ENCODE data around the gene AGAP3.

Gene AGAP3

GRCh38 chr7:151110236-151110940 is 24.1 kb downstream of the AGAP3 start:
- Histone ChIP-seq H3K4me1 (ENCODE audit: low read length) (no peaks in the 10 kb centered on the region), H3K4me3 (ENCODE audit: low read length) (no peak overlapping the region), H3K4me2 (ENCODE audit: low read length) (no peak overlapping the region), H3K27ac (ENCODE audit: low read length) (no peak overlapping the region), H4K20me1 (ENCODE audit: insufficient read depth, low read length) (peaks cover 28% of the 10 kb centered on the region), H3K27me3 (ENCODE audit: low read depth, low read length) (no peaks in the 10 kb centered on the region), H2AFZ (ENCODE audit: low read depth, low read length) (no peak overlapping the region), H3K9ac (ENCODE audit: low read length) (no peak overlapping the region), H3K9me3 (ENCODE audit: insufficient read depth, low read length) (no peaks in the 10 kb centered on the region), H3K36me3 (replicated peaks; ENCODE audit: low read depth, low read length) (no peaks in the 10 kb centered on the region), H3K79me2 (ENCODE audit: low read length) (peaks cover 12% of the 10 kb centered on the region; the same call in 1 of the 2 replicates)
- TF ChIP-seq EZH2phosphoT487 (IDR thresholded peaks at IDR 0.05; ENCODE audit: low read depth) = no peak

DNA sequence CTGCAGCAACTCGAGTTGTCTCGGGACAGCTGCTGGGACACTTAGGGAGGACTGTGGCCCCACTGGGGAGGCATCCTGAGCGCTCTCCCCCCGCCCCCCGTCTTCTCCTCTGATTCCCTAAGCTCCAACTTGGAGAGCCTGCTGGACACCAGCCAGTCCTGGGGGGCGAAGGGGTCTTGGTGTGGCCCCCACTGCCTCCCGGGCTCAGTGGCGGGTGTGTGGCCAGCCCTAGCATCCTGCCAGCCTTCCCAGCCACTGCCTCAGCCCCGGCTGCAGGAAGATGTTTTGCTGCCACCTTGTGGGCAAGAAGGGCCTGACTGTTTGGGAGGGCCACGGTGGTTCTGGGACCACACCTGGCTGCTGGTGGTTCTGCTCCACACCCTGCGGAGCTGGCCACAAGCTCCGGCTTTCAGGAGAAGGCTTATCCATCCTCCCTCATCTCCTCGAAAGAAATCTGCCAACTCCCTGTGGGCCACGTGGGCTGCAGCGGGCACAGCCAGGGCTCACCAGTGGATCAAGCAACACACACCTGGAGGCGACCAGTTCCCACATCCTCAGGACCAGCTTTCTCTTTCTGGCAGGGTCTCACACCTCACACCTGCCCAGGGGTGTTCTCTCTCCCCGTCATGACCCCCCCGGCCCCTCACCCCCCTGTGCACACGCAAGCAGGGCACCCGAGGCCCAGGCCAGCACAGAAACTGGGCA is 24.8 kb downstream of the AGAP3 start:
- Histone ChIP-seq H3K9me3 (ENCODE audit: insufficient read depth, low read length) (no peaks in the 10 kb centered on the region), H2AFZ (ENCODE audit: low read depth, low read length) (no peak overlapping the region), H3K4me1 (ENCODE audit: low read length) (no peaks in the 10 kb centered on the region), H3K4me2 (ENCODE audit: low read length) (no peak overlapping the region), H3K9ac (ENCODE audit: low read length) (no peak overlapping the region), H3K79me2 (ENCODE audit: low read length) (peaks cover 12% of the 10 kb centered on the region; the same call in 1 of the 2 replicates), H4K20me1 (ENCODE audit: insufficient read depth, low read length) (peaks cover 32% of the 10 kb centered on the region), H3K27ac (ENCODE audit: low read length) (no peak overlapping the region), H3K27me3 (ENCODE audit: low read depth, low read length) (no peaks in the 10 kb centered on the region), H3K4me3 (ENCODE audit: low read length) (no peak overlapping the region), H3K36me3 (replicated peaks; ENCODE audit: low read depth, low read length) (no peaks in the 10 kb centered on the region)
- TF ChIP-seq EZH2phosphoT487 (IDR thresholded peaks at IDR 0.05; ENCODE audit: low read depth) = no peak
- TF ChIP-seq, protein P1, sequence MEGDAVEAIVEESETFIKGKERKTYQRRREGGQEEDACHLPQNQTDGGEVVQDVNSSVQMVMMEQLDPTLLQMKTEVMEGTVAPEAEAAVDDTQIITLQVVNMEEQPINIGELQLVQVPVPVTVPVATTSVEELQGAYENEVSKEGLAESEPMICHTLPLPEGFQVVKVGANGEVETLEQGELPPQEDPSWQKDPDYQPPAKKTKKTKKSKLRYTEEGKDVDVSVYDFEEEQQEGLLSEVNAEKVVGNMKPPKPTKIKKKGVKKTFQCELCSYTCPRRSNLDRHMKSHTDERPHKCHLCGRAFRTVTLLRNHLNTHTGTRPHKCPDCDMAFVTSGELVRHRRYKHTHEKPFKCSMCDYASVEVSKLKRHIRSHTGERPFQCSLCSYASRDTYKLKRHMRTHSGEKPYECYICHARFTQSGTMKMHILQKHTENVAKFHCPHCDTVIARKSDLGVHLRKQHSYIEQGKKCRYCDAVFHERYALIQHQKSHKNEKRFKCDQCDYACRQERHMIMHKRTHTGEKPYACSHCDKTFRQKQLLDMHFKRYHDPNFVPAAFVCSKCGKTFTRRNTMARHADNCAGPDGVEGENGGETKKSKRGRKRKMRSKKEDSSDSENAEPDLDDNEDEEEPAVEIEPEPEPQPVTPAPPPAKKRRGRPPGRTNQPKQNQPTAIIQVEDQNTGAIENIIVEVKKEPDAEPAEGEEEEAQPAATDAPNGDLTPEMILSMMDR (IDR thresholded peaks at IDR 0.05; ENCODE audit: low read depth, low read length) = peak; percentile 76

- Histone ChIP-seq H4K20me1 (ENCODE audit: insufficient read depth, low read length) (peaks cover 38% of the 10 kb centered on the region), H3K79me2 (ENCODE audit: low read length) (peaks cover 12% of the 10 kb centered on the region; the same call in 1 of the 2 replicates), H3K27ac (ENCODE audit: low read length) (no peak overlapping the region), H2AFZ (ENCODE audit: low read depth, low read length) (no peak overlapping the region), H3K36me3 (replicated peaks; ENCODE audit: low read depth, low read length) (no peaks in the 10 kb centered on the region), H3K9ac (ENCODE audit: low read length) (no peak overlapping the region), H3K27me3 (ENCODE audit: low read depth, low read length) (no peaks in the 10 kb centered on the region), H3K9me3 (ENCODE audit: insufficient read depth, low read length) (no peaks in the 10 kb centered on the region), H3K4me1 (ENCODE audit: low read length) (no peaks in the 10 kb centered on the region), H3K4me2 (ENCODE audit: low read length) (no peak overlapping the region), H3K4me3 (ENCODE audit: low read length) (no peak overlapping the region)
- no peak for TF ChIP-seq EZH2phosphoT487 (IDR thresholded peaks at IDR 0.05; ENCODE audit: low read depth)
- TF ChIP-seq, protein P1 (IDR thresholded peaks at IDR 0.05; ENCODE audit: low read depth, low read length) = no peak
Measured at GRCh38 chr7:151113344-151114150, 27.3 kb downstream of the AGAP3 start.

GRCh38 chr7:151114151-151115090 is 28.1 kb downstream of the AGAP3 start:
- H3K4me3 ChIP-seq (ENCODE audit: low read length) = no peak overlapping the region
- no peaks in the 10 kb centered on the region for H3K4me1 ChIP-seq (ENCODE audit: low read length)
- H4K20me1 ChIP-seq (ENCODE audit: insufficient read depth, low read length) = peaks cover 37% of the 10 kb centered on the region
- no peak for TF ChIP-seq EZH2phosphoT487 (IDR thresholded peaks at IDR 0.05; ENCODE audit: low read depth)
- TF ChIP-seq, protein P1 (IDR thresholded peaks at IDR 0.05; ENCODE audit: low read depth, low read length) = no peak
- no peak overlapping the region for H2AFZ ChIP-seq (ENCODE audit: low read depth, low read length)
- peaks cover 12% of the 10 kb centered on the region; the same call in 1 of the 2 replicates for H3K79me2 ChIP-seq (ENCODE audit: low read length)
- H3K9ac ChIP-seq (ENCODE audit: low read length) = no peak overlapping the region
- H3K27me3 ChIP-seq (ENCODE audit: low read depth, low read length) = no peaks in the 10 kb centered on the region
- no peaks in the 10 kb centered on the region for H3K9me3 ChIP-seq (ENCODE audit: insufficient read depth, low read length)
- no peaks in the 10 kb centered on the region for H3K36me3 ChIP-seq (replicated peaks; ENCODE audit: low read depth, low read length)
- H3K27ac ChIP-seq (ENCODE audit: low read length) = no peak overlapping the region
- no peak overlapping the region for H3K4me2 ChIP-seq (ENCODE audit: low read length)

All from OCI-LY3 (cell line).